Cardiac fibroblast (primary cell): ENCODE results near the gene RNF186.
"Not testable (repeated sequence)": the region's sequence is repeated elsewhere in the genome, so short reads cannot be mapped to it uniquely, and the experiment has no call there.

Experiments used
- DNase-seq, 2 donors: peaks; one replicate each; pipeline versions ENCODE4 v3.0.0 to v3.0.0-alpha.2; 2010; ENCODE audit warnings: low read depth in 2 of 2
- H3K4me3 ChIP-seq, 2 donors: replicated peaks in 1 of 2; 1 replicate in 1 of 2; 2 replicates in 1 of 2; pipeline ENCODE4 v1.5.1; 2011; ENCODE audit warnings: low read depth in 2 of 2, low read length in 2 of 2, mild to moderate bottlenecking in 2 of 2, moderate library complexity in 1 of 2
- TF ChIP-seq, protein P1 (sequence below): IDR thresholded peaks from one replicate; pipeline ENCODE4 v1.5.1; 2011; ENCODE audit warnings: low read depth, mild to moderate bottlenecking, low read length, inconsistent platforms

Gene RNF186

DNA sequence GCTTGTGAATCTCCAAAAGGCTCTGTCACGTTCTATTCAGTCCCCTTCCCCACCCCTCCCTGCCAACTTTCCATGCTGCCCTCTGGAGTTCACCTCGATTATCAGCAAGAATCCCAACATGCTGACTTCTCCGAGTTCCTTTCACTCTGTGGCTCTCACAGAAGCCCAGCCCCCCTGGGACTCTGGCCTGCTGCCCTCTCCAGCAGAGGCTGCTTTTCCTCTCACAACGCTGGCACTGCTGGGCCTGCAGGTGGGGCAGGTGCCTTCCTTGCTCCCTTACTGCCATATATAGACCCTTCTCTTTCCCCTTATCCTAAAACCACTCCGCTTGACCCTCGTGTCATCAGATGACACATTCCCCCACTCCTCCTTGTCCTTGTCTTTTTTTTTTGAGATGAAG is 10.2 kb upstream of the RNF186 start:
- no peak overlapping the region for H3K4me3 ChIP-seq
- TF ChIP-seq, protein P1, sequence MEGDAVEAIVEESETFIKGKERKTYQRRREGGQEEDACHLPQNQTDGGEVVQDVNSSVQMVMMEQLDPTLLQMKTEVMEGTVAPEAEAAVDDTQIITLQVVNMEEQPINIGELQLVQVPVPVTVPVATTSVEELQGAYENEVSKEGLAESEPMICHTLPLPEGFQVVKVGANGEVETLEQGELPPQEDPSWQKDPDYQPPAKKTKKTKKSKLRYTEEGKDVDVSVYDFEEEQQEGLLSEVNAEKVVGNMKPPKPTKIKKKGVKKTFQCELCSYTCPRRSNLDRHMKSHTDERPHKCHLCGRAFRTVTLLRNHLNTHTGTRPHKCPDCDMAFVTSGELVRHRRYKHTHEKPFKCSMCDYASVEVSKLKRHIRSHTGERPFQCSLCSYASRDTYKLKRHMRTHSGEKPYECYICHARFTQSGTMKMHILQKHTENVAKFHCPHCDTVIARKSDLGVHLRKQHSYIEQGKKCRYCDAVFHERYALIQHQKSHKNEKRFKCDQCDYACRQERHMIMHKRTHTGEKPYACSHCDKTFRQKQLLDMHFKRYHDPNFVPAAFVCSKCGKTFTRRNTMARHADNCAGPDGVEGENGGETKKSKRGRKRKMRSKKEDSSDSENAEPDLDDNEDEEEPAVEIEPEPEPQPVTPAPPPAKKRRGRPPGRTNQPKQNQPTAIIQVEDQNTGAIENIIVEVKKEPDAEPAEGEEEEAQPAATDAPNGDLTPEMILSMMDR: no peak
- DNase-seq: no peak

DNA sequence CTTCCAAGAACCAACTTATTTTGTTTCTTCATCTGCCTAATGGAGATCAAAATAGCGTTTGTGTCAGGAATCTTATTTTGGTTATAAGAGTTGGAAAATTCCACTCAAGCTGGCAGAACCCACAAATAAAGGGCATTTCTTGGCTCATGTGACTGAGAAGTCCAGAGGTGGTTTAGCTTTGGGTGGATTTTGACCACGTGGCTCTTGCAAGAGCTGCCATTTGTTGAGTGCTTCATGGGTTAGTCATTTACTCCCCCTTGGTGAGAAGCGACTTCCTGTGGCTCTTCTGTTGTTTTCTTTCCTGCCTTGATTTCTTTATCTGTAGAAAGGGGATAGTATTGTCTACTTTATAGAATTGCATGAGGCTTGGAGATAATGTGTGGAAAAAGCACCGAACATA is 9.5 kb upstream of the RNF186 start:
- TF ChIP-seq, protein P1: no peak
- peak in 1 of 2 donors; percentile 40 for DNase-seq
- no peak overlapping the region for H3K4me3 ChIP-seq

DNA sequence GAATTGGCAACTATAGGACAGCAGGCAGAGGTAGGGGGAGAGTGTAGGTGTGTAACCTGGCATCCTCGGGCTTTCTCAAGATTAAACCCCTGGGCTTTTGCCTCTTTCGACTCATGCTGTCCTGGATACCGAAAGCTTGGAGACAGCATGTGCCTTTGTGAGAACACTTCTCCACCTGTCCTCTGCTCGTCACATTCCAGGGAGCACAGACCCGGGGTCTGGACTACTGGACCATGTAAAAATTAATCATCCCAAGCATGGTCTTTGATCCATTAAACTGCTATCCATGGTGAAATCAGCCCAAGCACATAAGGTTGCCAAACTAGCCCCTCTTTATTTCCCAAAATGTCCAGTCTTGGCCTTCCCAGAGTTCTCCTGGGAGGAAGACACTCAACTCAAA is 9.0 kb upstream of the RNF186 start:
- no peak overlapping the region for H3K4me3 ChIP-seq
- TF ChIP-seq, protein P1: no peak
- no peak for DNase-seq

DNA sequence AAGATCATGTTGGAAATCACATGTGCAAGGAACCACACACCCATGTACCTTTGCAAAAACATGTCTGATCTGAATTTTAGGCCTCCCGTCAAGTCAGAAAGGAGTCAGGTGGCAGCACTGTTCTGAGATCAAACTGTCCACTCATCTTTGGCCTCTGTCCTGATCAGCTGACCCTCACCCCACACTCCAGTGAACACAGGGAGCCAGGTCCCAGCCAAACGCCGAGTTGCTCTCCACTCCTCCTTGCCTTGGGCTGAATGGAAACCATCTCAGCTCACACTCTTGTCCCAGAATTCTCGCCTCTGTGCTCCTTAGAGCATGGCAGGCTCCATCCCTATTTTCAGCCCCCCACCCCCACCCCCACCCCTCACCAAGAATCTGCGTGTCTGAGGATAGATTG is 4.6 kb upstream of the RNF186 start:
- no peak overlapping the region for H3K4me3 ChIP-seq
- TF ChIP-seq, protein P1: no peak
- no peak for DNase-seq

DNA sequence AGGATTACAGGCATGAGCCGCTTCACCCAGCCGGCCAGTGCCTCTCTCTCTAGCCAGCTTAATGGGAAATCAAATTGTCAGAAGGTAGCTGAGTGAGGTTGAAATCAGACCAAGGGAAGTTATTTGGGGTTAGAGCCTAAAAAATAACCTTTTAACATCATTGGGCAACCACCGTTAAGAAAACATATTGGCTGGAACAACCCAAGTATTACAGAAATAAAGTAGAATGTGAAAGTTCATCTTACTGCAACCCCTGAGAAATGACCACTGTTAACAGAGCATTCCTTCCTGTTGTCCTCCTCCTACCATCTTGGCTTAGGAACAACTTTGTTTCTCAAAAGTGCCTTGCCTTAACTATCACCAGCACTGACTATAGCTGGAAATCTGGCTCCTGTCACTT is 3.2 kb upstream of the RNF186 start:
- no peak for DNase-seq
- H3K4me3 ChIP-seq: no peak overlapping the region
- TF ChIP-seq, protein P1: no peak

DNA sequence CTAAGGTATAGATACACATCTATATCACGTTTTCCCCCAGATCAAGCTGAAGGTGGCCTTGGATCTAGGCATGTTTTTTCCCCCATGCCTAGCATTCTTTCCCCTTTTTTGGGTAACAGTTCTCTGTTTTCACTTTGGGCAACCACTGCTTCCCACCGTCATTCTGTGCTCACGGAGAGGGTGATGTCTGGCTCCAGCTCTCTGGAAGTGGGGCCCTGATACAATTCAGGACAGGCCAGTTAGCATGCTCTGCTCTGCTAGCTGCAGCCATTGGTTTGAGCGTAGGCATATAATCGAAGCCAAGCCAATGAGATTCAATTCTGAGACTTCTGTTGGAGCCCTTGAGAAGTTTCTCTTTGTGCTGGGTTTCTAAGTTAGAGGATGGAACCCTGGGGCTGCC is 2.1 kb upstream of the RNF186 start:
- no peak overlapping the region for H3K4me3 ChIP-seq
- TF ChIP-seq, protein P1: no peak
- DNase-seq: no peak

DNA sequence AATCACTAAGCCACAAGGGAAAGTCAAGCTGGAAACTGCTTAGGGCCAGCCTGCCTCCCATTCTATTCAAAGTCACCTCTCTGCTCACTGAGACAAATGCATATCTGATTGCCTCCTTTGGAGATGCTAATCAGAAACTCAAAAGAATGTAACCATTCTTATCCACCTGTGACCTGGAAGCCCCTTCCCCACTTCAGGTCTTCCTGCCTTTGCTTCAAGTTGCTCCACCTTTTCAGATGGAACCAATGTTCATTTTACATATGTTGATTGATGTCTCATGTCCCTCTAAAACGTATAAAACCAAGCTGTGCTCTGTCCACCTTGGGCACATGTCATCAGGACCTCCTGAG is 1.6 kb upstream of the RNF186 start:
- not testable (repeated sequence) for H3K4me3 ChIP-seq, DNase-seq
